ENCODE measurements around the gene NPC1.

- TF ChIP-seq CTCF (IDR thresholded peaks at IDR 0.05 in 4 of 5, conservative IDR thresholded peaks at IDR 0.05 in 1 of 5) (no peak), POLR2A (IDR thresholded peaks at IDR 0.05) (no peak)
These were observed 41.0 kb downstream of the NPC1 start for GRCh38 chr18:23545247-23545789.
